Amniotic epithelial cell (primary cell): Measurements from ENCODE around the gene TIMM50.
A peak's percentile ranks its signal among the peaks of the same experiment; 100 is the strongest.

ENCODE experiments used
- DNase-seq: peaks from one replicate; pipeline ENCODE4 v3.0.0-alpha.2; 2010; ENCODE audit warnings: low read depth

TIMM50 gene

DNA sequence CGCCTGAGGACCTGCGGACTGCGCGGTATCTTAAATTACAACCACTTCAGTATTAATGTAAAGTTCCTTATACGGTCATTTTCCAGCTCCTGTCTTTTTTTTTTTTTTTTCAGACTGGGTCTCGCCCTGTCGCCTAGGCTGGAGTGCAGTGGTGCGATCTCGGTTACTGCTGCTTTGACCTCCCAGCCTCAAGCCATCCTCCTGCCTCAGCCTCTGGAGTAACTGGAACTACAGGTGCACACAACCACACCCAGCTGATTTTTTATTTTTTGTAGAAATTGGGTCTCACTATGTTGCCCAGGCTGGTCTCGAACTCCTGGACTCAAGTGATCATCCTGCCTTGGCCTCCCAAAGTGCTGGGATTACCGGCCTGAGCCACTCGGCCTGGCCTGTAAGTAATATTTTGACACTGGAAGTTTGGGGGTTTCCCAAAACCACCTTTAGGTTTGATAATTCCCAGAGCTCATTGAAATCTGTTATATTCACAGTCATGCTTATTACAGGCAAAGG lies 52.4 kb downstream of the TIMM50 start:
- DNase-seq, result no peak

DNA sequence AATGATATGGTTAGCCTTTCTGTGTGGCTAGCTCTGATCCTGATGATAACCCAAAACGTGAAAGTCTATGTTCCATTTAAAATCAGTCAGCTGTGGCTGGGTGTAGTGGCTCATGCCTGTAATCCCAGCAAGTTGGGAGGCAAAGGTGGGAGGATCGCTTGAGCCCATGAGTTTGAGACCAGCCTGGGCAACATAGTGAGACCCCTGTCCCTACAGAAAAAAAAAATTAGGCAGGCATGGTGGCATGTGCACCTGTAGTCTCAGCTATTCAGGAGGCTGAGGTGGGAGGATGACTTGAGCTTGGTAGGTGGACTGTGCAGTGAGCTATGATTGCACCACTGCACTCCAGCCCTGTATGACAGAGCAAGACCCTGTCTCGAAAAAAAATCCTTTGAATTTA lies 53.2 kb downstream of the TIMM50 start:
- DNase-seq, result no peak

DNA sequence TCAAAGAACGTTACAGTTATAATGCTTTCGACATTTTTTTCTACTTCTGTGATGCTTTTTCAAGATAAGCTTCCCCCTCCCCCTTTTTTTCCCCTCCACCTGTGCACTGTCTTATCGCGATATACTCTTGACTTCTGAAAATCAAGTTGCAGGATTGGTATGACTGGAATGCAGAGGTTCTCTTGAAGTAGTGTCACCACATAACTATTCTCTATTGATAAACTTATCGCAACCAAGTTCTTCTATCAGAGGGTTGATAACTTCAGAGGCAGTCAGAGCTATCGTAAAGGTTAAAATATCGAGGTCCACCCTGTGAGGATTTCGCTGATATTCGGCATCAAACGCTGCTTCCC lies 58.5 kb downstream of the TIMM50 start:
- DNase-seq, result peak; percentile 40

DNA sequence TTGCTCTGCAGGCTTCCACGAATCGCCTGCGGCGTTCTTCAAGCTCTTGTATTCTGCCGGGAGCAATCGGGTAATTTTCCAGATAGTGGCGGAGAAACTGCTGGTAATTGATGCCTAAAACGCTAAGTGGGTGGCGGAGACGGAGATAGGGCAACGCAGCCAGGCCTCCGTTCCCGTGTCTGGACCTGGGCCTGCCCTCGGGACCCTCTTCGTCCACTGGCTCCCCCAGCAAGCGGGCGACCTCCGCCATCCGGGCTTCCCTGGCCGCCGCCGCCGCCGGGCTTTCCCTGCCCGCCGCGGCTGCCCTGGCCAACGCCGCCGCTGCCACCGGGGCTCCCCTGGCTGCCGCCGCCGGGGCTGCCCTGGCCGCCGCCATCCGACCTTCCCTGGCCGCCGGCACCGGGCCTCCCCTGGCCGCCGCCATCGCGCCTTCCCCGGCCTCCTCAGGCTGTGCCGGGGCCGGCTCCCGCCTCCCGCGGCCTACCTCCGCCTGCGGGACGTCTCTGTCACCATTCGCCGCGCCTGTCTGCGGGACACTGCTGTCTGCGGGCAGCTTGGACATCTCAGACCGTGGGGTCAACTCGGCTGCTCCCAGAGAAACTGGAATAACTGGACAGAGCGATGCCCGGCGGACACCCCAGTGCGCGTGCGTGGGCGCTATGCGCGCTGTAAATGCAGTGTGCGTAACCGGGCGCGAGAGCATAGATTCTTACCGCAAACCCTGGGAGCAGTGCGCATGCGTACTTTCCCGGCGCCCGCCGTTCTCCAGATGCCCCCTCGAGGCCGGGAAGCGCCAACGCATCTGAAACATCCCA lies 59.1 kb downstream of the TIMM50 start, which contains the start of gene EID2:
TSS of gene EID2 (minus strand) at position 644 of the 815 bp plus-strand sequence. CDS start at position 562, 82 bp downstream.
- DNase-seq, result peak; percentile 88

DNA sequence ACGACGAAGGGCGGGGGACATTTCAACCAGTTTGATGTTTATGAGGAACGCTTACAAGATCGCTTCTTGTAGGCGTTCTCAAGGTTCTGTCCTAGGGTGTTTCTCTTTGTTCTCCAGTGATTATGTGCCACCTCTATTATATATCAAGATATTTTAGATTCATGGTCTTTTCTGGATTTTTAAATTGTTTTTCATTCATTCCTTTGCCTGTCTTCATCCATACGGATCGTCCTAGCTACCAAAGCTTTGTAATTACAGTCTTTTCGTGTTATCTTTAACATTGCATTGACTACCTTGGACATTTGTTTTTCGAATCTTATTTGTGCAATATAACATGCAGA lies 59.7 kb downstream of the TIMM50 start:
- no peak for DNase-seq
